BJ (cell line): ENCODE data around the gene PCSK1. TPM values are rescaled to one million over a fixed set of nuclear protein-coding genes. Genes with fewer than 3 reads are reported as not detected.

ENCODE experiments used
- CTCF ChIA-PET: fragments of 350-600 bp; formaldehyde crosslinking; extraction: SDS; loops from one replicate; lab custom pipeline; 2021; ENCODE audit warnings: antibody characterized with exemption, inconsistent platforms; lab: Yijun Ruan, JAX
- POLR2A ChIA-PET: fragments of 300-600 bp; sonication (Branson Sonifier 250); formaldehyde crosslinking; extraction: SDS; loops from one replicate; lab custom pipeline; 2021; ENCODE audit warnings: antibody characterized with exemption; lab: Charles Lee
- DNase-seq: peaks from one replicate; pipeline ENCODE4 v3.0.0-alpha.2; 2011; ENCODE audit warnings: low read depth
- H3K27me3 ChIP-seq: 2 replicates; pipeline ENCODE4 v1.6.0; 2011; ENCODE audit warnings: low read length; ENCODE audit not compliant: control insufficient read depth, insufficient read depth
- H3K36me3 ChIP-seq: 2 replicates; pipeline ENCODE4 v1.5.1; 2011; ENCODE audit warnings: low read length; ENCODE audit not compliant: control insufficient read depth, insufficient read depth
- H3K4me3 ChIP-seq: 2 replicates; pipeline ENCODE4 v1.5.1; 2011; ENCODE audit warnings: low read depth, mild to moderate bottlenecking, control low read depth, low read length
- polyA plus RNA-seq: library from polyadenylated mRNA; depleted of rRNA; stranded (reverse); fragments of >200 nt; gene quantifications from 2 replicates; pipeline ENCODE4 v1.2.3, GENCODE V29; 2011
- TF ChIP-seq, protein P1 (sequence below): IDR thresholded peaks from 2 replicates; pipeline ENCODE4 v1.5.1; 2011; ENCODE audit warnings: low read depth, mild to moderate bottlenecking, control low read depth, inconsistent platforms, low read length, moderate library complexity; ENCODE audit not compliant: insufficient read depth

PCSK1 gene
- polyA plus RNA-seq, 1 experiment = 0.11 TPM

DNA sequence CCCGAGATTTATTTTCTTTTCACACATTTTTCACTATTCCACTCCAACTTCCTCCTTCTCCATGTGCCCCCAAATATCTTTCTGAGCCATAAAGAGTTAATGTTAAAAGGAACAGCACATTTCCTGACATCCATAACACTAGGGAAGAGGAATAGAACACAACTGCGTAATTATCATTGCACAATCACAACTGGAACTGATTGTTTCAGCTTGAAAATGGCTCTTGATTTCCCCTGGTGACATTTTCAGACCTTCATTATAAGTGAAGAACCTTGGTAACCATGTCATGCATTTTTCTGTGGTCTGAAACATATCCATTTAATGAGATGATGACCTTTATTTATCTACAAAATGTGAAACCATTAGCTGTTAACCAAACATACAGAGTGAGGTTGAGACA is 82.4 kb downstream of the PCSK1 start:
- TF ChIP-seq, protein P1, sequence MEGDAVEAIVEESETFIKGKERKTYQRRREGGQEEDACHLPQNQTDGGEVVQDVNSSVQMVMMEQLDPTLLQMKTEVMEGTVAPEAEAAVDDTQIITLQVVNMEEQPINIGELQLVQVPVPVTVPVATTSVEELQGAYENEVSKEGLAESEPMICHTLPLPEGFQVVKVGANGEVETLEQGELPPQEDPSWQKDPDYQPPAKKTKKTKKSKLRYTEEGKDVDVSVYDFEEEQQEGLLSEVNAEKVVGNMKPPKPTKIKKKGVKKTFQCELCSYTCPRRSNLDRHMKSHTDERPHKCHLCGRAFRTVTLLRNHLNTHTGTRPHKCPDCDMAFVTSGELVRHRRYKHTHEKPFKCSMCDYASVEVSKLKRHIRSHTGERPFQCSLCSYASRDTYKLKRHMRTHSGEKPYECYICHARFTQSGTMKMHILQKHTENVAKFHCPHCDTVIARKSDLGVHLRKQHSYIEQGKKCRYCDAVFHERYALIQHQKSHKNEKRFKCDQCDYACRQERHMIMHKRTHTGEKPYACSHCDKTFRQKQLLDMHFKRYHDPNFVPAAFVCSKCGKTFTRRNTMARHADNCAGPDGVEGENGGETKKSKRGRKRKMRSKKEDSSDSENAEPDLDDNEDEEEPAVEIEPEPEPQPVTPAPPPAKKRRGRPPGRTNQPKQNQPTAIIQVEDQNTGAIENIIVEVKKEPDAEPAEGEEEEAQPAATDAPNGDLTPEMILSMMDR = no peak
- H3K4me3 ChIP-seq = no peak overlapping the region
- DNase-seq = no peak
- no peaks in the 10 kb centered on the region for H3K36me3 ChIP-seq
- no peaks in the 10 kb centered on the region for H3K27me3 ChIP-seq
- ChIA-PET CTCF (interaction anchor here (1.5 kb wide), 1 partner anchor 252 kb away, joined by 5 read pairs; no protein-coding TSS in a partner anchor), POLR2A (interaction anchor here (0.7 kb wide), 1 partner anchor 221 kb away, joined by 3 read pairs; no protein-coding TSS in a partner anchor)

DNA sequence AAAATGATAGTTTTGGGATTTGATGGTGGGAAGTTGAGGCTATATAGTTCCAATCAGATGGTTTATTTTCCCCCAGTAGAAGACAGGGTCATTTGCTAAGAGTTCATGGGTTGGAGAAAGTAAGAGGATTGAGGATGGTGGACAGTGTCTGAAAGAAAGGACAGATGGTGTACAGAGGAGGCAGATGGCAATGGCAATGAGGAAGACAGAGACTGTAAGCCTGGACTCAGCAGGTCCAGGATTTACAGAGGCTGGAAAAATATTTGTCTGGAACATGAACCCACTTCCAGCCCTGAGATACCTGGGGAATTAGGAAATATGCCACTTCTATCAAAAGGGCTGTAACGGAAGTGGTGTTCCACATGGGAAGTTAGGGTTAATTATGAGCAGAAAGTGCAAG is 84.5 kb downstream of the PCSK1 start:
- H3K27me3 ChIP-seq = no peaks in the 10 kb centered on the region
- CTCF ChIA-PET = interaction anchor here (1.3 to 4.2 kb wide), 2 partner anchors 252 to 255 kb away, joined by 4 to 94 read pairs; no protein-coding TSS in a partner anchor
- H3K36me3 ChIP-seq = no peaks in the 10 kb centered on the region
- no peak overlapping the region for H3K4me3 ChIP-seq
- TF ChIP-seq, protein P1 = no peak
- POLR2A ChIA-PET = no interaction called here
- no peak for DNase-seq

DNA sequence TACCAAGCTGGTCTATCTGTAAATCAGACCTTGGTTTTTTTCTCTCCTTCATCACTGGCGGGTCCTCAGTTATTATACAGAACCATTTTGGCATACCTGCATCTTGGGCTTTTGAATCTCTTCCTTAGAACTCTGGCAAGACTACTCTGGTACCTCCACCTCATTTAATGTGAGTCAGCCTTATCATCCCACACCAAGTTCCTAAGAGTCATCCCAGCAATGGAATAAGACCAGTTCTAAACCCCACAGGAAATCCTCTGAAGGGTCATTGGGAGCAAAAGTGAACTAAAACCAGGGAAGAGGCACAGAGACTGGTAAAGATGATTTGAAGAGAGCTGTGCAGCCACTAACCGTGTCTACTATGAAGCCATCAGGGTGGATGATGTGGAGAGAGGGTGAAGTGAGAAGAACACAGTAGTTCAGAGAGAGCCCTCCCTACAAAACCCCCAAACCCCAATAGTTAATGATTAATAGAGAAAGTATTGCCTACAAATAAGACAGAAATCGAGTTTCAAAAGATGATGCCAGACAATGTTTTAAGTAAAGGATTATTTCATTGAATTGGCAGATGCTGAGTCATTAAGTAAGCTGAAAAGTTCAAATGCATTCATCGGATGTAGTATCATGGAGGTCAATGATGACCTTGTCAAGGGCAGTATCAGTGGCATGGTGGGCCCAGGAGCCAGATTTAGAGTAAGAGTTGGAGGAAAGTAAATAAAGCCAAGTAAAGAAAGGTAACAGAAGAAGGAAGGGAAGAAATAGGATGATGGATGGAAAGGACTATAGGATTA is 85.4 kb downstream of the PCSK1 start:
- DNase-seq = no peak
- Histone ChIP-seq H3K27me3 (no peaks in the 10 kb centered on the region), H3K4me3 (no peak overlapping the region), H3K36me3 (no peaks in the 10 kb centered on the region)
- POLR2A ChIA-PET = no interaction called here
- CTCF ChIA-PET = interaction anchor here (4.2 kb wide), 1 partner anchor 253 kb away, joined by 94 read pairs; no protein-coding TSS in a partner anchor
- TF ChIP-seq, protein P1 = no peak

DNA sequence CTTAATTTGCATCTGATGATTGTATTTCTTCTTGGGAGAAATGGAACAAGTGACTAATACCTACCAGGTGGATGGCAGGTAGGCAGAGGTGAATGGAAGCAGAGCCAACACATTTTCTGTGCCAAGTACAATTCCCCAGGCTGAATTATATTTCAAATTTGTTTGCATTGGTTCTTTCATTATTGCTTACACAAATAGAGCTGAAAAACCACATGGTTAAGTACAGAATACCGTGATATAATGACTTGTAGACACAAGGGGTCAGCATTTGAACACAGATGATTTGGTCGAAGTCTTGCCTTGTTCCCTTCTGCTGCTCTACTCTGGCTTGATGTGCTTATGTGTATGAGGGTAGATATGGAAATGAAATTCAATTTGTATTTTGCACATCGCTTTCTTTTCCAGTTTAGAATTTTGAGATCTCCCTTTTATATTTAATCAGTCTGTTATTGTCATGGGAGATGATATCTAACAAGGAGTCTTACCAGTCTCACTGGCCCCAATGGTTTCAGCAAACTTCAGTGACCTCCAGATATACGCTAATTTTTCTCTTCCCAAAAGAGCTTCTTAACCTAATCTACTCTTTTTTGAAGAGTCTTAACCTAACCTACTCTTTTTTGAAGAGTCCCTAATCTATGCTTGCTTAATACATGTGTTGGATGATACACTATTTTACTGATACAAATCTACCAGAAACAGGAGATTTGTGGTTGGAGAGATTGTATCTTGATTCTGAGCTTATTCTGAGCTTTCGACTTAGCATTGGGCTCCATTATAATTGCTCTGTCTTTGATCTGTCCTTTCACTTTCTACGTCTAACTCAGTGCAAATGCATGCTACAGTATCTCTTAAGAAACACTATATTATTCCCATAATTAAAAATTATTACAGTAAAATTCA is 88.1 kb downstream of the PCSK1 start:
- no peak overlapping the region for H3K4me3 ChIP-seq
- no peak for DNase-seq
- H3K27me3 ChIP-seq = no peaks in the 10 kb centered on the region
- ChIA-PET CTCF (interaction anchor here (0.5 to 4.2 kb wide), 27 partner anchors 8 to 816 kb away, joined by 3 to 94 read pairs (median 4); partner anchors contain the start of genes ELL2 and ERAP1), POLR2A (no interaction called here)
- TF ChIP-seq, protein P1 = peak; percentile 57
- no peaks in the 10 kb centered on the region for H3K36me3 ChIP-seq
